ENCODE results near the gene TTC19. TPM values are rescaled to one million over a fixed set of nuclear protein-coding genes. Genes with fewer than 3 reads are reported as not detected.

Gene TTC19
- total RNA-seq, 2 donors from 2014 or later = 44.5 to 55.2 TPM

- no peaks in the 10 kb centered on the region for H3K27me3 ChIP-seq
- TF ChIP-seq, protein P1, sequence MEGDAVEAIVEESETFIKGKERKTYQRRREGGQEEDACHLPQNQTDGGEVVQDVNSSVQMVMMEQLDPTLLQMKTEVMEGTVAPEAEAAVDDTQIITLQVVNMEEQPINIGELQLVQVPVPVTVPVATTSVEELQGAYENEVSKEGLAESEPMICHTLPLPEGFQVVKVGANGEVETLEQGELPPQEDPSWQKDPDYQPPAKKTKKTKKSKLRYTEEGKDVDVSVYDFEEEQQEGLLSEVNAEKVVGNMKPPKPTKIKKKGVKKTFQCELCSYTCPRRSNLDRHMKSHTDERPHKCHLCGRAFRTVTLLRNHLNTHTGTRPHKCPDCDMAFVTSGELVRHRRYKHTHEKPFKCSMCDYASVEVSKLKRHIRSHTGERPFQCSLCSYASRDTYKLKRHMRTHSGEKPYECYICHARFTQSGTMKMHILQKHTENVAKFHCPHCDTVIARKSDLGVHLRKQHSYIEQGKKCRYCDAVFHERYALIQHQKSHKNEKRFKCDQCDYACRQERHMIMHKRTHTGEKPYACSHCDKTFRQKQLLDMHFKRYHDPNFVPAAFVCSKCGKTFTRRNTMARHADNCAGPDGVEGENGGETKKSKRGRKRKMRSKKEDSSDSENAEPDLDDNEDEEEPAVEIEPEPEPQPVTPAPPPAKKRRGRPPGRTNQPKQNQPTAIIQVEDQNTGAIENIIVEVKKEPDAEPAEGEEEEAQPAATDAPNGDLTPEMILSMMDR (IDR thresholded peaks at IDR 0.05) = no peak
- peaks cover 7% of the 10 kb centered on the region for H3K4me1 ChIP-seq
- intact Hi-C loops (cut with DNase I) = no loop called here
- no peaks in the 10 kb centered on the region for H3K9me3 ChIP-seq
- no peak overlapping the region for H3K27ac ChIP-seq
- no peaks in the 10 kb centered on the region for H3K36me3 ChIP-seq
- no peak for DNase-seq
- no peak overlapping the region for H3K4me3 ChIP-seq
- no peak overlapping the region for H3K9ac ChIP-seq (ENCODE audit: low read depth in 2 of 2, low read length in 2 of 2)
These were observed 43.7 kb upstream of the TTC19 start for GRCh38 chr17:15955793-15956541.

DNA sequence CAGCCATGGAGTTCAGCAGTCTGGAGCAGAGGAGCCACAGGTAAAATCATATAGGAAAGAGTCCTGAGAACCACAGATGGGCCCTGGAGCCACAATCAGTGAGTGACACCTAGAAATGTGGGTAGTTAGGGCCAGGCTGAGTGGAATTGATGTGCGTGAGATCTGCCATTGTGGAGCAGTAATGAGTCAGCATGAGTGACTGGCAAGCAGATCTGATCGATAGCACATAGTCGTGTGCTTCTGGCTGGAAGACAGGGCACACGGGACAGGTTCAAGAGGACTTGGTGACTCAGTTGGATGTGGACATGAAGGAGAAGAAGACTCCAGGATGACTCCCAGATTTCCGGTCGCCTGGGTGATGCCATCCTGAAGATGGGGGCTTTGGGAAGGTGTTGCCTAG lies 42.4 kb upstream of the TTC19 start:
- Histone ChIP-seq H3K36me3 (no peaks in the 10 kb centered on the region), H3K27me3 (no peaks in the 10 kb centered on the region), H3K9ac (ENCODE audit: low read depth in 2 of 2, low read length in 2 of 2) (no peak overlapping the region), H3K27ac (no peak overlapping the region), H3K9me3 (no peaks in the 10 kb centered on the region), H3K4me3 (no peak overlapping the region), H3K4me1 (peaks cover 7% of the 10 kb centered on the region)
- intact Hi-C loops (cut with DNase I) = no loop called here
- no peak for DNase-seq
- TF ChIP-seq, protein P1 (IDR thresholded peaks at IDR 0.05) = no peak

GRCh38 chr17:15957608-15958307 lies 41.9 kb upstream of the TTC19 start:
- DNase-seq = peak; percentile 55
- Histone ChIP-seq H3K9ac (ENCODE audit: low read depth in 2 of 2, low read length in 2 of 2) (no peak overlapping the region), H3K27ac (no peak overlapping the region)

GRCh38 chr17:15958484-15958854 lies 41.2 kb upstream of the TTC19 start:
- no peaks in the 10 kb centered on the region for H3K9me3 ChIP-seq
- H3K9ac ChIP-seq (ENCODE audit: low read depth in 2 of 2, low read length in 2 of 2) = peak overlapping the region in 1 of 2 donors; percentile 4
- H3K27me3 ChIP-seq = no peaks in the 10 kb centered on the region
- no peak overlapping the region for H3K4me3 ChIP-seq
- DNase-seq = no peak
- H3K4me1 ChIP-seq = peaks cover 7% of the 10 kb centered on the region
- TF ChIP-seq, protein P1 (IDR thresholded peaks at IDR 0.05) = no peak
- intact Hi-C loops (cut with DNase I) = no loop called here
- H3K27ac ChIP-seq = peak overlapping the region; percentile 62
- H3K36me3 ChIP-seq = no peaks in the 10 kb centered on the region

More at GRCh38 chr17:15957608-15958307, 41.9 kb upstream of the TTC19 start:
- Histone ChIP-seq H3K27me3 (no peaks in the 10 kb centered on the region), H3K4me1 (peaks cover 7% of the 10 kb centered on the region), H3K4me3 (no peak overlapping the region), H3K9me3 (no peaks in the 10 kb centered on the region), H3K36me3 (no peaks in the 10 kb centered on the region)
- intact Hi-C loops (cut with DNase I) = no loop called here
- TF ChIP-seq, protein P1 (IDR thresholded peaks at IDR 0.05) = no peak

- Histone ChIP-seq H3K27me3 (no peaks in the 10 kb centered on the region), H3K4me1 (peaks cover 24% of the 10 kb centered on the region), H3K4me3 (no peak overlapping the region), H3K9ac (ENCODE audit: low read depth in 2 of 2, low read length in 2 of 2) (no peak overlapping the region), H3K27ac (no peak overlapping the region), H3K9me3 (no peaks in the 10 kb centered on the region), H3K36me3 (no peaks in the 10 kb centered on the region)
- DNase-seq = no peak
- intact Hi-C loops (cut with DNase I) = no loop called here
- TF ChIP-seq, protein P1 (IDR thresholded peaks at IDR 0.05) = no peak
These were observed 35.9 kb upstream of the TTC19 start for GRCh38 chr17:15963670-15964110.

Data from colonic mucosa (tissue), 4 donors.